ENCODE measurements around the gene MAP1B.

DNA sequence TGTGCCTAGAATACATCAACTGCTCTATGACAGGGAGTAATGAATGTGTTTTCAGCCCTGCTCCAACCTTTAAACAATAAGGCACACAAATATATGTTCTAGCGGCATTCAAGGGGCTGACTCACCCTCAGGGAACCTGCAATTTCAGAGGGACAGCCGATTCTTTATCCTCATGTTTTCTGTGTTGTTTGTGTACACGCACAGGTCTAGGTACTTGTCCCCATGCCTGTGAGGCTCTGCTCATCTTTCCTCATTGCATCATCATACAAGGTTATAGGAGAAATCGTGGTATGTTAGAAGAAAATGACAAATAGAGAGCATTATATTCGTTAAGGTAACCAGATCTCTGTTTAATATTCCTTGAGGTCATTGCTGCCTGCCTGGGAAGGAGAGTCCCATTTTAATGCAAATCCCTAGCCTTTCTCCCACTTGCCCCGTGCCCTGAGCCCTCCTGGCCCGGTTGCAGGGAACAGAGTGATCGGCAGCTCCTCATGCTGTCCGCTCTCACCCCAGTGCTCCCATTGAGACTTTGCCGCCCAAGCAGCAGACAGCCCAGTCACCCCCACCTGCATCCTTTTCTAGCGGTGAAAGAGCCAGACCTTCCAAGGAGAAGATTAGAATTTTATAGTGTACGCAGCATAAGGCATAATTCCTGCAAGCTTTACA is 14.6 kb downstream of the MAP1B start:
- TF ChIP-seq, protein P1, sequence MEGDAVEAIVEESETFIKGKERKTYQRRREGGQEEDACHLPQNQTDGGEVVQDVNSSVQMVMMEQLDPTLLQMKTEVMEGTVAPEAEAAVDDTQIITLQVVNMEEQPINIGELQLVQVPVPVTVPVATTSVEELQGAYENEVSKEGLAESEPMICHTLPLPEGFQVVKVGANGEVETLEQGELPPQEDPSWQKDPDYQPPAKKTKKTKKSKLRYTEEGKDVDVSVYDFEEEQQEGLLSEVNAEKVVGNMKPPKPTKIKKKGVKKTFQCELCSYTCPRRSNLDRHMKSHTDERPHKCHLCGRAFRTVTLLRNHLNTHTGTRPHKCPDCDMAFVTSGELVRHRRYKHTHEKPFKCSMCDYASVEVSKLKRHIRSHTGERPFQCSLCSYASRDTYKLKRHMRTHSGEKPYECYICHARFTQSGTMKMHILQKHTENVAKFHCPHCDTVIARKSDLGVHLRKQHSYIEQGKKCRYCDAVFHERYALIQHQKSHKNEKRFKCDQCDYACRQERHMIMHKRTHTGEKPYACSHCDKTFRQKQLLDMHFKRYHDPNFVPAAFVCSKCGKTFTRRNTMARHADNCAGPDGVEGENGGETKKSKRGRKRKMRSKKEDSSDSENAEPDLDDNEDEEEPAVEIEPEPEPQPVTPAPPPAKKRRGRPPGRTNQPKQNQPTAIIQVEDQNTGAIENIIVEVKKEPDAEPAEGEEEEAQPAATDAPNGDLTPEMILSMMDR (IDR thresholded peaks at IDR 0.05 in 4 of 5, conservative IDR thresholded peaks at IDR 0.05 in 1 of 5) = no peak
- no peak for TF ChIP-seq POLR2A (IDR thresholded peaks at IDR 0.05)
